RPMI8226 (cell line): Measurements from ENCODE around the gene JMJD4.
A peak's percentile ranks its signal among the peaks of the same experiment; 100 is the strongest.
"Not testable (repeated sequence)": the region's sequence is repeated elsewhere in the genome, so short reads cannot be mapped to it uniquely, and the experiment has no call there.

Experiments used
- DNase-seq: peaks from one replicate; pipeline ENCODE4 v3.0.0-alpha.2; 2015

JMJD4 gene

GRCh38 chr1:227731696-227732585, 3.2 kb downstream of the JMJD4 start:
- DNase-seq = no peak

- no peak for DNase-seq
These were observed 3.8 kb downstream of the JMJD4 start for GRCh38 chr1:227731241-227731677.

GRCh38 chr1:227730630-227731151, 4.4 kb downstream of the JMJD4 start:
- peak; percentile 74 for DNase-seq

- DNase-seq = peak; percentile 89
These were observed 5.0 kb downstream of the JMJD4 start for GRCh38 chr1:227729881-227730629.

- DNase-seq = peak; percentile 67
These were observed 5.8 kb downstream of the JMJD4 start for GRCh38 chr1:227729144-227729880.

- DNase-seq = no peak
These were observed 6.3 kb downstream of the JMJD4 start for GRCh38 chr1:227728892-227729143.

- DNase-seq = peak; percentile 88
These were observed 6.8 kb downstream of the JMJD4 start for GRCh38 chr1:227728059-227728891.

GRCh38 chr1:227726924-227727599, 8.0 kb downstream of the JMJD4 start:
- DNase-seq = no peak

- no peak for DNase-seq
These were observed 8.8 kb downstream of the JMJD4 start for GRCh38 chr1:227726318-227726717.

- no peak for DNase-seq
These were observed 10.1 kb downstream of the JMJD4 start for GRCh38 chr1:227725046-227725445.

GRCh38 chr1:227723474-227723873, 11.6 kb downstream of the JMJD4 start:
- DNase-seq = no peak

GRCh38 chr1:227718932-227719331, 16.2 kb downstream of the JMJD4 start:
- DNase-seq = no peak

GRCh38 chr1:227712648-227713047, 22.5 kb downstream of the JMJD4 start:
- DNase-seq = no peak

- not testable (repeated sequence) for DNase-seq
These were observed 24.6 kb downstream of the JMJD4 start for GRCh38 chr1:227710474-227710873.

- no peak for DNase-seq
These were observed 25.7 kb downstream of the JMJD4 start for GRCh38 chr1:227709451-227709850.

GRCh38 chr1:227707846-227708245, 27.3 kb downstream of the JMJD4 start:
- no peak for DNase-seq

- DNase-seq = not testable (repeated sequence)
These were observed 33.5 kb downstream of the JMJD4 start for GRCh38 chr1:227701631-227702030.

- no peak for DNase-seq
These were observed 37.7 kb downstream of the JMJD4 start for GRCh38 chr1:227697321-227697864.

GRCh38 chr1:227685807-227686206, 49.3 kb downstream of the JMJD4 start:
- no peak for DNase-seq
